ENCODE measurements around the gene ERBB2. TPM values are rescaled to one million over a fixed set of nuclear protein-coding genes. Genes with fewer than 3 reads are reported as not detected.
"Not testable (repeated sequence)": the region's sequence is repeated elsewhere in the genome, so short reads cannot be mapped to it uniquely, and the experiment has no call there.

ERBB2 gene
- total RNA-seq, 4 donors from 2014 or later = 104 to 339 (median 247) TPM

- Histone ChIP-seq H3K36me3 (peaks cover 0 to 36% (median 0%) of the 10 kb centered on the region in 3 donors), H3K9me3 (no peaks in the 10 kb centered on the region), H3K27me3 (no peaks in the 10 kb centered on the region), H3K4me1 (peaks cover 0 to 8% (median 0%) of the 10 kb centered on the region in 4 donors), H3K4me3 (no peak overlapping the region), H3K27ac (no peak overlapping the region)
- TF ChIP-seq, protein P1, sequence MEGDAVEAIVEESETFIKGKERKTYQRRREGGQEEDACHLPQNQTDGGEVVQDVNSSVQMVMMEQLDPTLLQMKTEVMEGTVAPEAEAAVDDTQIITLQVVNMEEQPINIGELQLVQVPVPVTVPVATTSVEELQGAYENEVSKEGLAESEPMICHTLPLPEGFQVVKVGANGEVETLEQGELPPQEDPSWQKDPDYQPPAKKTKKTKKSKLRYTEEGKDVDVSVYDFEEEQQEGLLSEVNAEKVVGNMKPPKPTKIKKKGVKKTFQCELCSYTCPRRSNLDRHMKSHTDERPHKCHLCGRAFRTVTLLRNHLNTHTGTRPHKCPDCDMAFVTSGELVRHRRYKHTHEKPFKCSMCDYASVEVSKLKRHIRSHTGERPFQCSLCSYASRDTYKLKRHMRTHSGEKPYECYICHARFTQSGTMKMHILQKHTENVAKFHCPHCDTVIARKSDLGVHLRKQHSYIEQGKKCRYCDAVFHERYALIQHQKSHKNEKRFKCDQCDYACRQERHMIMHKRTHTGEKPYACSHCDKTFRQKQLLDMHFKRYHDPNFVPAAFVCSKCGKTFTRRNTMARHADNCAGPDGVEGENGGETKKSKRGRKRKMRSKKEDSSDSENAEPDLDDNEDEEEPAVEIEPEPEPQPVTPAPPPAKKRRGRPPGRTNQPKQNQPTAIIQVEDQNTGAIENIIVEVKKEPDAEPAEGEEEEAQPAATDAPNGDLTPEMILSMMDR (IDR thresholded peaks at IDR 0.05) = no peak
- TF ChIP-seq POLR2A (IDR thresholded peaks at IDR 0.05) = no peak
- no peak for DNase-seq
Measured at GRCh38 chr17:39747745-39748144, 47.9 kb downstream of the ERBB2 start.

DNA sequence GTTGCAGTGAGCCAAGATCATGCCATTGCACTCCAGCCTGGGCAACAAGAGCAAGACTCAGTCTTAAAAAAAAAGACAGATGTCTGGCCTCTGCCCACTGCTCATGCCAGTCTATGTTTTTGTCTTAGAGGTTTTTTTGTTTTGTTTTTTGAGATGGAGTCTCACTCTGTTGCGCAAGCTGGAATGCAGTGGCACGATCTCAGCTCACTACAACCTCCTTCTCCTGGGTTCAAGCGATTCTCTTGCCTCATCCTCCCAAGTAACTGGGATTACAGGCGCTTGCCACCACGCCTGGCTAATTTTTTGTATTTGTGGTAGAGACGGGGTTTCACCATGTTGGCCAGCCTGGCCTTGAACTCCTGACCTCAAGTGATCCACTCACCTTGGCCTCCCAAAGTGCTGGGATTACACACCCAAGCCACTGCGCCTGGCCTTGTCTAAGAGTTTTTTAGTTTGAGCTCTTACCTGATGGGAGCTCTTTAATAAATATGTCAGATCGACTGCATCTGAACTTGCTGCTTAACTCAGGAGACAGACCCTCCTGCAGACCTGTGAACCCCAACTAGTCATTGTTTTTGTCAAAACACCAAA lies 48.7 kb downstream of the ERBB2 start:
- Histone ChIP-seq H3K4me1 (peaks cover 0 to 15% (median 6%) of the 10 kb centered on the region in 4 donors), H3K36me3 (peaks cover 0 to 28% (median 0%) of the 10 kb centered on the region in 3 donors)
- not testable (repeated sequence) for H3K27me3 ChIP-seq, H3K27ac ChIP-seq, H3K9me3 ChIP-seq, H3K4me3 ChIP-seq
- DNase-seq = peak in 1 of 3 donors; percentile 5

DNA sequence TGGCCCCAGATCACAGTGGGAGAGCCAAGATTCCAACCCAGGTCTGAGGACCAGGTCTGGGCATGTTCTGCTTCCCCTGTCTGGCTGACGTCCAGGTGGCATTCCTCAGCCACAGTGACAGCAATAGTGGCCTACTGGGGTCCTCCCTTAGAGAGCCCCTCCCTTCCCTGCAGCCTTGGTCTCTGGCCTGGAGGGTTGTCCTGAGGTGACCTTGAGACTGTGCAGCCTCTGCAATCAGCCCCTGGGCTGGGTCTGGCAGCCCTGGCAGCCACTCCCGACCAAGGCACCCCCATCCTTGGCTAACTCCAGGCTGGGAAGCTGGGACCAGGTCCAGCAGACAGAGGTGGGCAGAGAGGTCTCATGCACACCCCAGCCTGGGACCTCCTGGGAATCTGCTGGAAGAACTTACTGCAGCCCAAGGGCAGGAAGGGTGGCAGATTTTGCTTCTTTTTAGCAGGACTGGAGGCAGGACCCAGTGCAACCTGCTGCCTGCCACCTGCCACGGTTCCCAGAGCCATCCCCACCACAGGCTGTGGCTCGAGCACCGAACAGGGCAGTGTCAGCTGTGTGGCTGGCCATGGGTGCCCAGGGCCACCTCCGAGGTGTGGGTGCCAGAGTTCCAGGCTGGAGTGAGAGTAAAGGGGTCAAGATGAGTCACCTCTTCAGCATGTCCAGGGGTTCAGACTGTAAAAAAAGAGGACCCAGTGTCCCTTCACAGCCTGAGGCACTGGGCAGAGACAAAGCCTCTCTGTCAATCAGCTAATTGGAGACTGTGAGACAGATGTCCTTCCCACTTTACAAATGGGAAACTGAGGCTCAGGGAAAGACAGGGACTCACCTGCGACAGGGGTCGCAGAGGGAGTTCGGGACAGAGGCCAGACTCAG lies 50.5 kb downstream of the ERBB2 start:
- H3K9me3 ChIP-seq = no peaks in the 10 kb centered on the region
- no peak for DNase-seq

DNA sequence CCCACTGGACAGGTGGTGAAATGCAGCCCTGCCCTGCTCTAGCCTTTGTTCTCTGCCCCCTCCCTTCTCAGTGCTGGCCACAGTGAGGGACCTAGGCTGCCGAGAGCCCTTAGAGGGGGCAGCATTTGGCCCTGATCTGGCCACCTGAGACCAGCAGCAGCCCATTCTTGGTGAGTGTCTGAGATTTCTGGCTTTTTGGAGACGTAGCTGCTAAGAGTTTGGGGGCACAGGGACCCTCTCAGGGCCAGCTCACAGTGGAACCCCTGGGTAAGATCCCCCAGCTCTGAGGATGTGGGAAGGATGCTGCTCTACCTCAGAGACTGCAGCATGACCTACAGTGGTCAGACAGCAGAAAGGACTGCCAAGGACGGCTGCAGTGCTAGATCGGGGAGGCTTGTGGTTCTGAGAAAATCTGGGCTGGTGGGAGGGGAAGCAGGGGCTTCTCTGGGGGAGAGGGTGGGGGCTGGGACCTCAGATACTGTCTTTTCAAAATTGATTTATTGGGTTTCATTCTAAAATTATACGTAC lies 51.2 kb downstream of the ERBB2 start:
- Histone ChIP-seq H3K4me1 (peaks cover 0 to 26% (median 14%) of the 10 kb centered on the region in 4 donors), H3K9me3 (no peaks in the 10 kb centered on the region), H3K36me3 (peaks cover 0 to 3% (median 0%) of the 10 kb centered on the region in 3 donors), H3K27ac (no peak overlapping the region), H3K4me3 (no peak overlapping the region), H3K27me3 (no peaks in the 10 kb centered on the region)
- DNase-seq = peak in 1 of 3 donors; percentile 15
- TF ChIP-seq, protein P1 (IDR thresholded peaks at IDR 0.05) = no peak
- no peak for TF ChIP-seq POLR2A (IDR thresholded peaks at IDR 0.05)

More for the DNA sequence above, 50.5 kb downstream of the ERBB2 start:
- Histone ChIP-seq H3K27ac (no peak overlapping the region), H3K27me3 (no peaks in the 10 kb centered on the region), H3K4me1 (peaks cover 0 to 20% (median 13%) of the 10 kb centered on the region in 4 donors), H3K4me3 (no peak overlapping the region), H3K36me3 (peaks cover 0 to 10% (median 0%) of the 10 kb centered on the region in 3 donors)
- no peak for TF ChIP-seq POLR2A (IDR thresholded peaks at IDR 0.05)
- TF ChIP-seq, protein P1 (IDR thresholded peaks at IDR 0.05) = no peak

DNA sequence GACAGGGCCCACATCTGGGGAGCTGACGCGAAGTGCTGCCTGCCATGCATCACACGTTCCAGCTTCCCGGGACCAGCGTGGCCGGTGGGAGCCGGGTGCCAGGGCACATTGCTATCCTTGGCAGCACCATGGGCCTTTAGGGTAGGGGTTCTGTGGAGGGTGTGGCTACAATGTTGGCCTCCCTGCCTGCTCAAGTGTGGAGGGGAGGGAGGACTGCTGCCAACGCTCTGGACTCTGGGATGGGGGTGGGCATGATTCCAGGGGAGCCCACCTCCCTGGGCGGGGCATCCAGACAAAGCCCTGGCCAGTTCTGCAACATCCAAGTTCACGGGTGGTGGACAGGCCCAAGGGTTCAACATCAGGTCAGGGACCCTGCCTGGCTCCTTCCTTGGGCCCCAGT lies 51.8 kb downstream of the ERBB2 start:
- peaks cover 0 to 28% (median 14%) of the 10 kb centered on the region in 4 donors for H3K4me1 ChIP-seq
- peak in 2 of 3 donors; percentile 33 to 42 for DNase-seq
- no peak overlapping the region for H3K4me3 ChIP-seq
- H3K27ac ChIP-seq = no peak overlapping the region
- no peaks in the 10 kb centered on the region for H3K36me3 ChIP-seq
- H3K27me3 ChIP-seq = no peaks in the 10 kb centered on the region
- TF ChIP-seq, protein P1 (IDR thresholded peaks at IDR 0.05) = no peak
- no peak for TF ChIP-seq POLR2A (IDR thresholded peaks at IDR 0.05)
- no peaks in the 10 kb centered on the region for H3K9me3 ChIP-seq

All from Peyer's patch (tissue), 4 donors.